H1 (cell line): ENCODE data around the gene SERPINE3. TPM values are rescaled to one million over a fixed set of nuclear protein-coding genes. Genes with fewer than 3 reads are reported as not detected.

Experiments
- CTCF ChIA-PET: fragments of 300-600 bp; sonication (Branson Sonifier 250); formaldehyde crosslinking; loops from one replicate; lab custom pipeline; 2021; ENCODE audit not compliant: partially characterized antibody; lab: Charles Lee
- POLR2A ChIA-PET: fragments of 300-600 bp; sonication (Branson Sonifier 250); formaldehyde crosslinking; loops from one replicate; lab custom pipeline; 2021; ENCODE audit warnings: inconsistent platforms; ENCODE audit not compliant: partially characterized antibody; lab: Charles Lee
- DNase-seq, 2 experiments: peaks; one replicate each; pipeline versions ENCODE4 v3.0.0 to v3.0.0-alpha.2; 2010 to 2022; ENCODE audit warnings: low spot score in 2 of 2, low read depth in 1 of 2, mixed read lengths in 1 of 2
- FAIRE-seq: peaks from 2 replicates; lab custom pipeline; 2011; peaks lifted over from hg19 to GRCh38; lab: Jason Lieb, UNC
- H2AFZ ChIP-seq: 2 replicates; pipeline ENCODE4 v1.8.1; 2012; ENCODE audit warnings: low read length, inconsistent platforms
- H2AK5ac ChIP-seq: 2 replicates; pipeline ENCODE4 v1.6.1; 2013; ENCODE audit warnings: low read depth, low read length
- H2BK120ac ChIP-seq: replicated peaks from 2 replicates; pipeline ENCODE3; 2013; ENCODE audit warnings: low read depth, low read length, inconsistent platforms
- H2BK12ac ChIP-seq: 2 replicates; pipeline ENCODE4 v1.6.1; 2013; ENCODE audit warnings: low read depth, low read length
- H2BK15ac ChIP-seq: 2 replicates; pipeline ENCODE4 v1.6.1; 2013; ENCODE audit warnings: low read length
- H2BK20ac ChIP-seq: 2 replicates; pipeline ENCODE4 v1.6.1; 2013; ENCODE audit warnings: low read length
- H2BK5ac ChIP-seq: 2 replicates; pipeline ENCODE4 v1.6.1; 2013; ENCODE audit warnings: low read depth, low read length
- H3K14ac ChIP-seq: 2 replicates; pipeline ENCODE4 v1.6.1; 2013; ENCODE audit warnings: inconsistent platforms; ENCODE audit not compliant: insufficient read length
- H3K18ac ChIP-seq: 2 replicates; pipeline ENCODE4 v1.6.1; 2013; ENCODE audit warnings: low read length; ENCODE audit errors: extremely low read depth
- H3K23ac ChIP-seq: 2 replicates; pipeline ENCODE4 v1.6.1; 2013; ENCODE audit warnings: inconsistent platforms; ENCODE audit not compliant: insufficient read length
- H3K23me2 ChIP-seq: 2 replicates; pipeline ENCODE4 v1.6.1; 2013; ENCODE audit warnings: low read depth, low read length
- H3K27ac ChIP-seq: 2 replicates; pipeline ENCODE4 v1.6.1; 2011; ENCODE audit warnings: low read depth, low read length, inconsistent platforms
- H3K27me3 ChIP-seq, 4 experiments: replicated peaks in 1 of 4; 1 replicate in 1 of 4; 2 replicates in 3 of 4; pipeline versions ENCODE4 v1.6.1 to v1.8.1; 2011 to 2013; ENCODE audit warnings: low read length in 3 of 4, mild to moderate bottlenecking in 3 of 4, inconsistent platforms in 2 of 4, mixed read lengths in 2 of 4, moderate library complexity in 1 of 4; ENCODE audit not compliant: control insufficient read depth in 3 of 4, insufficient read depth in 3 of 4; ENCODE audit errors: extremely low read depth in 1 of 4
- H3K36me3 ChIP-seq, 4 experiments: 2 replicates each; pipeline versions ENCODE4 v1.6.1 to v1.8.1; 2011 to 2013; ENCODE audit warnings: mild to moderate bottlenecking in 4 of 4, low read length in 3 of 4, moderate library complexity in 2 of 4, control low read depth in 1 of 4, inconsistent platforms in 1 of 4; ENCODE audit not compliant: insufficient read depth in 4 of 4, control insufficient read depth in 2 of 4
- H3K4ac ChIP-seq: replicated peaks from 2 replicates; pipeline ENCODE3; 2013; ENCODE audit warnings: low read length, low read depth, mixed read lengths, inconsistent platforms; ENCODE audit not compliant: insufficient read length
- H3K4me1 ChIP-seq, 4 experiments: replicated peaks in 1 of 4; 1 replicate in 1 of 4; 2 replicates in 3 of 4; pipeline versions ENCODE4 v1.6.1 to v1.8.1; 2011 to 2013; ENCODE audit warnings: low read length in 3 of 4, inconsistent platforms in 2 of 4, mixed read lengths in 1 of 4; ENCODE audit not compliant: insufficient read depth in 4 of 4, control insufficient read depth in 3 of 4
- H3K4me2 ChIP-seq, 2 experiments: 2 replicates each; pipeline versions ENCODE4 v1.6.1 to v1.8.1; 2011 to 2013; ENCODE audit warnings: low read depth in 2 of 2, low read length in 2 of 2, control low read depth in 1 of 2, inconsistent platforms in 1 of 2, mild to moderate bottlenecking in 1 of 2; ENCODE audit not compliant: insufficient read depth in 1 of 2
- H3K4me3 ChIP-seq, 4 experiments: fragments of 200-600, 300-600 bp in 1 of 4; sonication (generic), shearing (Covaris generic), sonication (Bioruptor Twin) in 1 of 4; 2 replicates each; pipeline versions ENCODE4 v1.5.1 to v1.8.1; 2011 to 2016; ENCODE audit warnings: low read length in 4 of 4, low read depth in 3 of 4, control low read depth in 2 of 4, inconsistent platforms in 2 of 4, mild to moderate bottlenecking in 2 of 4, mixed read lengths in 1 of 4, moderate library complexity in 1 of 4; ENCODE audit not compliant: insufficient read depth in 2 of 4; ENCODE audit errors: extremely low read depth in 1 of 4
- H3K56ac ChIP-seq: replicated peaks from 2 replicates; pipeline ENCODE3; 2013; ENCODE audit warnings: low read depth, mild to moderate bottlenecking, mixed read lengths, low read length, inconsistent platforms; ENCODE audit not compliant: insufficient read length
- H3K79me1 ChIP-seq: 2 replicates; pipeline ENCODE4 v1.6.1; 2013; ENCODE audit warnings: low read depth, low read length, control low read depth
- H3K79me2 ChIP-seq, 2 experiments: 2 replicates each; pipeline versions ENCODE4 v1.6.1 to v1.8.1; 2012 to 2013; ENCODE audit warnings: low read length in 2 of 2, mild to moderate bottlenecking in 2 of 2, inconsistent platforms in 1 of 2; ENCODE audit not compliant: insufficient read depth in 2 of 2, control insufficient read depth in 1 of 2
- H3K9ac ChIP-seq, 4 experiments: replicated peaks in 1 of 4; 1 replicate in 1 of 4; 2 replicates in 3 of 4; pipeline versions ENCODE4 v1.6.1 to v1.8.1; 2011 to 2013; ENCODE audit warnings: low read depth in 3 of 4, low read length in 3 of 4, control low read depth in 2 of 4, mild to moderate bottlenecking in 2 of 4, moderate library complexity in 2 of 4, inconsistent platforms in 1 of 4; ENCODE audit errors: extremely low read depth in 1 of 4
- H3K9me3 ChIP-seq, 2 experiments: 2 replicates each; pipeline versions ENCODE4 v1.6.1 to v1.8.1; 2012 to 2013; ENCODE audit warnings: mild to moderate bottlenecking in 2 of 2, moderate library complexity in 2 of 2, control low read depth in 1 of 2, inconsistent platforms in 1 of 2, low read depth in 1 of 2, low read length in 1 of 2, mixed read lengths in 1 of 2; ENCODE audit not compliant: insufficient read depth in 2 of 2
- H4K20me1 ChIP-seq, 2 experiments: replicated peaks in 1 of 2; 2 replicates each; pipeline versions ENCODE3 to v1.8.1; 2011 to 2013; ENCODE audit warnings: inconsistent platforms in 2 of 2, low read length in 2 of 2, mild to moderate bottlenecking in 1 of 2; ENCODE audit not compliant: insufficient read depth in 2 of 2, control insufficient read depth in 1 of 2
- H4K5ac ChIP-seq: 2 replicates; pipeline ENCODE4 v1.6.1; 2013; ENCODE audit warnings: low read length, low read depth, mixed read lengths, inconsistent platforms; ENCODE audit not compliant: insufficient read length
- H4K8ac ChIP-seq: 2 replicates; pipeline ENCODE4 v1.8.0; 2013; ENCODE audit warnings: mild to moderate bottlenecking, moderate library complexity, low read length, inconsistent platforms; ENCODE audit not compliant: insufficient read depth; ENCODE audit errors: extremely low read depth
- H4K91ac ChIP-seq: replicated peaks from 2 replicates; pipeline ENCODE3; 2013; ENCODE audit warnings: low read length, mixed read lengths, inconsistent platforms; ENCODE audit not compliant: insufficient read length
- CBX8 ChIP-seq: fragments of 300-800, 300-1000 bp; sonication (generic); IDR thresholded peaks from 2 replicates; pipeline ENCODE4 v1.7.1; 2016; ENCODE audit warnings: low read depth, low read length, borderline replicate concordance
- HDAC2 ChIP-seq, 2 experiments: fragments of 300-600 bp in 1 of 2; sonication (generic) in 1 of 2; IDR thresholded peaks; 2 replicates each; pipeline ENCODE4 v1.6.1; 2011 to 2012; ENCODE audit warnings: low read depth in 2 of 2, low read length in 2 of 2, mild to moderate bottlenecking in 2 of 2, moderate library complexity in 2 of 2, borderline replicate concordance in 1 of 2, inconsistent platforms in 1 of 2
- RAD21 ChIP-seq, 2 experiments: IDR thresholded peaks in 1 of 2; conservative IDR thresholded peaks in 1 of 2; 2 replicates each; pipeline ENCODE4 v1.6.1; 2011; ENCODE audit warnings: low read depth in 2 of 2, low read length in 2 of 2, improper control_type of control experiment in 1 of 2, inconsistent platforms in 1 of 2, mild to moderate bottlenecking in 1 of 2, moderate library complexity in 1 of 2
- WGBS, 2 experiments: shearing (Covaris generic) in 1 of 2; methylation state at CpG; one replicate each; pipeline versions ENCODE4 v1.1.6 to v1.1.7; 2013 to 2015; ENCODE audit warnings: low lambda C conversion rate in 2 of 2, mixed read lengths in 2 of 2, inconsistent platforms in 1 of 2, low coverage in 1 of 2, missing lambda C conversion rate in 1 of 2; ENCODE audit not compliant: insufficient replicate concordance in 2 of 2, insufficient coverage in 1 of 2, insufficient read length in 1 of 2; ENCODE audit errors: extremely low coverage in 1 of 2, missing lambda C conversion rate in 1 of 2; 5-methylcytosine and 5-hydroxymethylcytosine counted together
- polyA plus RNA-seq, 7 experiments: library from polyadenylated mRNA; depleted of rRNA in 3 of 7; stranded (reverse) in 5 of 7; unstranded in 2 of 7; fragments of >200 nt in 5 of 7; fragments of 200-250 nt in 2 of 7; gene quantifications; 1 replicate in 5 of 7; 2 replicates in 1 of 7; 4 replicates in 1 of 7; pipeline versions ENCODE4 v1.2.1 to v1.2.3, GENCODE V29; 2011 to 2013; ENCODE audit warnings: missing spikeins in 2 of 7, mixed read lengths in 2 of 7
- total RNA-seq: library from RNA; stranded (reverse); fragmentation: NEBNext Ultra II Directional; extraction: Animal tissue kit (Norgen Biotek cat#: 25700); gene quantifications from 2 replicates; pipeline ENCODE4 v1.2.1, GENCODE V29; 2021
- TF ChIP-seq, protein P1 (sequence below), 3 experiments: IDR thresholded peaks; 1 replicate in 2 of 3; 2 replicates in 1 of 3; pipeline versions ENCODE4 v1.5.1 to v1.6.1; 2011; ENCODE audit warnings: low read length in 3 of 3, mild to moderate bottlenecking in 3 of 3, inconsistent platforms in 2 of 3, low read depth in 1 of 3, moderate library complexity in 1 of 3; ENCODE audit not compliant: insufficient read depth in 1 of 3; ENCODE audit errors: control extremely low read depth in 1 of 3

SERPINE3 gene
- total and polyA plus RNA-seq, 2 of the 8 experiments (the other 6 are each of a cell fraction or from before 2014, with no cell fraction given): 0.34 to 1.0 TPM

- CTCF ChIA-PET: interaction anchor here (0.5 to 4.9 kb wide), 12 partner anchors 11 to 172 kb away, joined by 3 to 52 read pairs (median 3); no protein-coding TSS in a partner anchor
- H3K4me2 ChIP-seq: no peak overlapping the region
- POLR2A ChIA-PET: interaction anchor here (0.6 to 2.1 kb wide), 11 partner anchors 8 to 538 kb away, joined by 3 to 7 read pairs (median 3); partner anchors contain the start of gene INTS6
These were observed 41.9 kb upstream of the SERPINE3 start for GRCh38 chr13:51297556-51297955.

More at GRCh38 chr13:51297556-51297955, 41.9 kb upstream of the SERPINE3 start:
- no peak overlapping the region for H3K18ac ChIP-seq
- no peak overlapping the region for H2AFZ ChIP-seq
- H3K36me3 ChIP-seq: no peaks in the 10 kb centered on the region
- no peaks in the 10 kb centered on the region for H3K27me3 ChIP-seq
- peaks cover 2 to 20% (median 14%) of the 10 kb centered on the region in 4 experiments for H3K4me1 ChIP-seq
- no peak overlapping the region for H3K9ac ChIP-seq
- no peaks in the 10 kb centered on the region for H3K23me2 ChIP-seq
- no peaks in the 10 kb centered on the region for H3K9me3 ChIP-seq
- H4K20me1 ChIP-seq: no peaks in the 10 kb centered on the region
- no peak overlapping the region for H3K27ac ChIP-seq
- peak overlapping the region; percentile 11; the same call in 1 of the 2 replicates for H2BK5ac ChIP-seq
- no peak overlapping the region for H3K4ac ChIP-seq
- peak overlapping the region; percentile 7 for H4K91ac ChIP-seq
- 0 out of 2 replicates have a peak overlapping the region, but pooled peaks have one; percentile 81 for H2BK12ac ChIP-seq
- no peak overlapping the region for H3K14ac ChIP-seq
- H2BK15ac ChIP-seq: no peak overlapping the region
- H4K5ac ChIP-seq: no peak overlapping the region
- no peak overlapping the region for H3K56ac ChIP-seq
- DNase-seq (no peak), FAIRE-seq (peak; percentile 19)
- no peaks in the 10 kb centered on the region for H3K79me1 ChIP-seq
- no peak overlapping the region for H3K23ac ChIP-seq
- H2BK120ac ChIP-seq: no peak overlapping the region
- no peak overlapping the region; the same call in 1 of the 2 replicates for H2BK20ac ChIP-seq
- 92% methylated on average over 2 of the region's 2 CpGs; no CpG with 5 or more reads in 1 of the 2 experiments for WGBS, 2 experiments
- H4K8ac ChIP-seq: no peak overlapping the region
- no peak overlapping the region for H3K4me3 ChIP-seq
- TF ChIP-seq, protein P1, sequence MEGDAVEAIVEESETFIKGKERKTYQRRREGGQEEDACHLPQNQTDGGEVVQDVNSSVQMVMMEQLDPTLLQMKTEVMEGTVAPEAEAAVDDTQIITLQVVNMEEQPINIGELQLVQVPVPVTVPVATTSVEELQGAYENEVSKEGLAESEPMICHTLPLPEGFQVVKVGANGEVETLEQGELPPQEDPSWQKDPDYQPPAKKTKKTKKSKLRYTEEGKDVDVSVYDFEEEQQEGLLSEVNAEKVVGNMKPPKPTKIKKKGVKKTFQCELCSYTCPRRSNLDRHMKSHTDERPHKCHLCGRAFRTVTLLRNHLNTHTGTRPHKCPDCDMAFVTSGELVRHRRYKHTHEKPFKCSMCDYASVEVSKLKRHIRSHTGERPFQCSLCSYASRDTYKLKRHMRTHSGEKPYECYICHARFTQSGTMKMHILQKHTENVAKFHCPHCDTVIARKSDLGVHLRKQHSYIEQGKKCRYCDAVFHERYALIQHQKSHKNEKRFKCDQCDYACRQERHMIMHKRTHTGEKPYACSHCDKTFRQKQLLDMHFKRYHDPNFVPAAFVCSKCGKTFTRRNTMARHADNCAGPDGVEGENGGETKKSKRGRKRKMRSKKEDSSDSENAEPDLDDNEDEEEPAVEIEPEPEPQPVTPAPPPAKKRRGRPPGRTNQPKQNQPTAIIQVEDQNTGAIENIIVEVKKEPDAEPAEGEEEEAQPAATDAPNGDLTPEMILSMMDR (IDR thresholded peaks at IDR 0.05; ENCODE audit: control extremely low read depth in 1 of 3, insufficient read depth in 1 of 3, low read depth in 1 of 3, low read length in 3 of 3): peak in 1 of 3 experiments; percentile 29; a peak in 1 of 4 replicates
- TF ChIP-seq HDAC2 (IDR thresholded peaks at IDR 0.05; ENCODE audit: borderline replicate concordance in 1 of 2, low read depth in 2 of 2, low read length in 2 of 2) (no peak), CBX8 (no peak), RAD21 (IDR thresholded peaks at IDR 0.05 in 1 of 2, conservative IDR thresholded peaks at IDR 0.05 in 1 of 2; ENCODE audit: low read depth in 2 of 2, low read length in 2 of 2) (peak; percentile 13 to 44; a peak in 2 of 4 replicates)
- no peak overlapping the region for H2AK5ac ChIP-seq
- H3K79me2 ChIP-seq: no peaks in the 10 kb centered on the region
